Measurements from ENCODE around the gene ENPEP.
"Not testable (repeated sequence)": the region's sequence is repeated elsewhere in the genome, so short reads cannot be mapped to it uniquely, and the experiment has no call there.

ENPEP gene

DNA sequence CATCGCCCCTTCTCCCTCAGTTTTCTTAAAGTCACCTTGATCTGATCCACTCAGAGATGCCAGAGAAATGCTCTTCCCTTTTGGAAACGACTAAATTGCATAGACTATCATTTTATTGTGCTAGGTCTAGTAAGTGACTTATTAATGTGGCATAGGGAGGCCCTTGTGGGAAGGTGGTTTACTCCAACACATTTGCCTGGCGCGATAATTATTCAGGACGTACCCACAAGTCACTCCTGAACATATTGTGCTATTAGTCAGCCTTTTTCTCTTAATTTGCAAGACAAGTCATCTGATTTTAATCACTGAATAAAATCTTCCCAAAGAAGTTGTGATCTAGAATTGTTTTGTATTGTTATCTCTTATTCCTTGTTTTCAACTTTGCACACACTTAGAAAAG is 7.6 kb downstream of the ENPEP start:
- in situ Hi-C loops (cut with HindIII; ENCODE audit: low sequenced_read_pairs), result no loop called here

DNA sequence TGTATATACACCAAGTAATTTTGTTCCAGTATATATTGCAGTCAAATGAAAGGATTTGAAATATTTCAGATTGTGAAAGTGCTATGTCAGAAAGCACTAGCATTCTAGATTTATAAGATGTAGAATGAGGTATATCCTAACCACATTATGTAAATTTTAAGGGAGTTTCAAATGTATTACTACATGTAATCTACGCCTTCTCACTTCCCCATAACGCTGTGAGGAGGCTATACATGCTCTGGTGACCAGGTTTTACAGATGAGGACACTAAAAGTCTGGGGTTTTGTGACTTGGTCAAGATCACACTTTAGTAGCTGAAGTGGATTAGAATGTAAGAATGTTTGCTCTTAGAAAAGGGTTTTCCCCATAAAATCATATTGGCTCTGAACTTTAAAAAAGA is 8.1 kb downstream of the ENPEP start:
- in situ Hi-C loops (cut with HindIII; ENCODE audit: low sequenced_read_pairs), result no loop called here

DNA sequence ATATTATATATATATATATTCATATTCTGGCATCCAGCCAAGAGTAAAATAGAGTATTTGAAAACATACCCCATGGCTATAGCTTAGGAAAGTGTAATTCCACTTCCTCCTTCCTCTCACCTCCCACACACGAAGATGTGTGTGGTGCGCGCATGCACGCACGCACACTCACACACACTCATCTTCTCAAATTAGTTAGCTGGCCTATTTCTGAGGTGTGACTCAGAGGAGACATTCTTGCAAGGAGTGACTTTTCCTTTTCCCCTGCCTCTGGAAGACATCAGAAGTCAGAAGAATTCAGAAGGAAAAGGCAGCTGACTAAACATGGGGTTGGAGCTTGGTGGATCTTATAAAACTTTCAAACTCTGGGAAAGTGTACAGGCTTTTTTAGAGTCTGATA is 8.8 kb downstream of the ENPEP start:
- in situ Hi-C loops (cut with HindIII; ENCODE audit: low sequenced_read_pairs), result no loop called here

DNA sequence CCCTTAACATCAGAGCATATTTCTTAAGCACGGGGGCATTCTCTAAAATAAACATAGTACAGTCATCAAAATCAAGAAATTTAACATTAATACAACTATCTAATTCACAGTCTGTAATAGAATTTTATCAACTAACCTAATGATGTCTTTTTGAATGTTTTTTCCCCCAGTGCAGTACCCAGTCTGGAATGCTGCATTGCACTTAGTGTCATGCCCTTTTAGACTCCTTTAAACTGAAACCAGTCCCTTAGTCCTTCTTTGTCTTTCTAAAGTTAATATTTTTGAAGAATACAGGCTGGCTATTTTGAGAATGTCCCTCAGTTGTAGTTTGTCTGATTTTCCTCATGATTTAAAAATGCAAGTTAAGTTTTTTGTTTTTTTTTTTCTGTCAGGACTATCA is 9.5 kb downstream of the ENPEP start:
- in situ Hi-C loops (cut with HindIII; ENCODE audit: low sequenced_read_pairs), result no loop called here

DNA sequence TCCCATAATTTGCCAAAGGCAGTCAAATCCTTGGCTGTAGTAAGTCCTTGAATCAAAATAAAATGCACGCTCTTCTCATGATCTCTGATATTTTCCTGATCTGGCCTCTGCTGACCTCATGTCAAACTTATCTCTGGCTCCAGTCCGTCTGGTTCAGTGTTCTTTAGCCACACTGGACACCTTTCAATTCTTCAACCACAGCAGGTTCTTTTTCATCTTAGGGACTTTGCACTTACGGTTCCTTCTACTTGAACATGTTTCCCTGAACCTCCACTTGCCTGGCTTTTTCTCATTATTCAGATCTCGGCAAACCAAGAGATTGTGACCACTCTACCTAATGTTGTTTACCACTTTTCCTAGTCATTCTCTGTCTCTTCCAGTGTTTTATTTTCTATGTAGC is 10.3 kb downstream of the ENPEP start:
- in situ Hi-C loops (cut with HindIII; ENCODE audit: low sequenced_read_pairs), result no loop called here

DNA sequence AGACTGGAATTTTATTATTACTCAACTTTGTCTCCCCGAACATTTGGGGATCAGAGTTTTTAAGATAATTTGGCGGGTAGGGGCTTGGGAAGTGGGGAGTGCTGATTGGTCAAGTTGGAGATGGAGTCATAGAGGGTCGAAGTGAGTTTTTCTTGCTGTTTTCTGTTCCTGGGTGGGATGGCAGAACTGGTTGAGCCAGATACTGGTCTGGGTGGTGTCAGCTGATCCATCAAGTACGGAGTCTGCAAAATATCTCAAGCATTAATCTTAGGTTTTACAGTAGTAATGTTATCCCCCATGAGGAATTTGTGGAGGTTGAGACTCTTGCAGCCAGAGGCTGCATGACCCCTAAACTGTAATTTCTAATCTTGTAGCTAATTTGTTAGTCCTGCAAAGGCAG is 10.9 kb downstream of the ENPEP start:
- in situ Hi-C loops (cut with HindIII; ENCODE audit: low sequenced_read_pairs), result not testable (repeated sequence)

GRCh38 chr4:110487873-110488272 is 11.9 kb downstream of the ENPEP start:
- in situ Hi-C loops (cut with HindIII; ENCODE audit: low sequenced_read_pairs), result no loop called here

DNA sequence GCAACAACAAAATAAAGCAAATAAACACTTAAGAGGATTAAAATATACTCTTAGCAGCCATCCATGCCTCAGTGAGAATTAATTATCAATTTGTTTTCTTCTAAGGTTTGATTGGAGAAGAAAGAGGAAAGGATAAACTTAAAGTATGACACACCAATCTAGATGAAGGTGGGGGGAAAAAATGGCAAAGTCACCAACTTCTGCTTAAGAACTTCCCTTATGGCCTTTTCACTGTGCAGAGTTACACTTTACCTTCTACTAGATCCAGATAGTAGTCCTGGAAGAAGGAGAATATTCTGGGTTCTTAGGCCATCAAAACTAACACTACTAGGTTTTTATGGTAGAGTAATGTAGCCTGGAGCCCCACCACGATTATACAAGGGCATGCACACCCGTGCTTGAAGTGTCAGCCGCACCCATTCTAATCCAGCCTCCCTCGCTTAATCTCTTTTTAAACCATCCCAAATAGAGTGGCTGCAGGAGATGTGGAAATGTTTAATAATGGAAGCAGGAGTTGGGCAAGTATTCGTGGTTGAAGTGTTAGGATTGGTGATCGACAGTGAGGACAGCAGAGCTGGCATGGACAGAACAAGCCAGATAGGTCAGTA is 14.1 kb downstream of the ENPEP start:
- in situ Hi-C loops (cut with HindIII; ENCODE audit: low sequenced_read_pairs), result no loop called here

DNA sequence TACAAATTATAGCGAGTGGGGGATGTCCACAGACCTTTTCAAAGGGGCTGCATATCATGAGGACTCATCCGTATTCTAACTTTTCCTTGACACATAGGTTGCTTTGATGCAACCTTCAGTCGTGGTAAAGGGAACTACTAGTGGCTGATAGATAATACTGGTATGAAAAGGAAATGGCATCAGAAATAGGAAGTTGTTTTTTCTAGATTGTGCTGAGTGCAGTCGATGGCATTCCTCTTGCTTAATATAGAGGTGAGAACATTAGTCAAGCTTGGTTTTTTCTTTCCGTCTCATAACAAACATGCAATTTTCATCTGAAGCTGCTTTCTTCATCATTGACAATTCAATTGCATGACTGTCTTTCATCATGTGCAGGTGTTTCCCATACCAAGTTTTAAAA is 16.6 kb downstream of the ENPEP start:
- in situ Hi-C loops (cut with HindIII; ENCODE audit: low sequenced_read_pairs), result no loop called here

GRCh38 chr4:110493520-110493919 is 17.6 kb downstream of the ENPEP start:
- in situ Hi-C loops (cut with HindIII; ENCODE audit: low sequenced_read_pairs), result no loop called here

- in situ Hi-C loops (cut with HindIII; ENCODE audit: low sequenced_read_pairs), result no loop called here
Observed at GRCh38 chr4:110498420-110498819, 22.5 kb downstream of the ENPEP start.

- in situ Hi-C loops (cut with HindIII; ENCODE audit: low sequenced_read_pairs), result no loop called here
Observed at GRCh38 chr4:110499126-110499525, 23.2 kb downstream of the ENPEP start.

- in situ Hi-C loops (cut with HindIII; ENCODE audit: low sequenced_read_pairs), result loop anchor here (25.0 kb wide), 1 partner anchor 165 kb away; no protein-coding TSS in a partner anchor
Observed at GRCh38 chr4:110501826-110502225, 25.9 kb downstream of the ENPEP start.

GRCh38 chr4:110503270-110504083 is 27.5 kb downstream of the ENPEP start:
- in situ Hi-C loops (cut with HindIII; ENCODE audit: low sequenced_read_pairs), result loop anchor here (25.0 kb wide), 1 partner anchor 166 kb away; no protein-coding TSS in a partner anchor

DNA sequence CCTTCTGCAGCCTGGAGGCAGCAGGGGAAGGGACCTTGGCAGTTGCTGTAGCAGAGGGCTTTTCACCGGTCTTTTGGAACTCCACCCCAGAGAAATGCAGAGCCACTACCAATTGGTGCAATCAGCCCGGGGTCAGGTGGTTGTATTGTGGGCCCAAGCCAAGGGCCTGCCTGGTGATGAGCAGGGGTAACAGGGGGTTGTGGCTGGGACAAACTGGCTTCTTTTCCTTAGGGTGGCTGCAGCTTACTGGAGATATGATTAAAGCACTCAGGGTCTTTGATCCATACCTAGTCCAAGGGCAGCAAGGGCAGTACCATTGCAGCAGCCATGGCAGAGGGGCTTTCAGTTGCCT is 28.1 kb downstream of the ENPEP start:
- in situ Hi-C loops (cut with HindIII; ENCODE audit: low sequenced_read_pairs), result loop anchor here (25.0 kb wide), 1 partner anchor 167 kb away; no protein-coding TSS in a partner anchor

DNA sequence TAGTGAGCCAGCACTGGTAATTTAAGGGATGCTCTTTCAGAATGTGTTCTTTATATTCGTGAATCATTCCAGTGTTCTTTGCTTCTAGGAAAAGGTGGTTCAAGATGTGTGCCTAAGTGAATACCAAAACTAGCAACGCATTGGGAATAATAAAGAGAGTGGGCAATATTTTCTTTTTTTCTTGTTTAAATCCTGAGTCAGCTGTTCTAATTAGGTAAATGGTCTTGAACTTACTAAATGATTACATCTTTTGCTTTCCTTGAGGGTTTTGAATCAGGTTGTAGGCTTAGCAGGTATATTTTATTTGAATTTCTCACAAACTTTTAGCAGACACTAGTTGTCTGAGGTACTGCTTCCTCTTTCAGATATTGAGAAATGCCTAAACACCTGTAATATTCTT is 29.5 kb downstream of the ENPEP start:
- in situ Hi-C loops (cut with HindIII; ENCODE audit: low sequenced_read_pairs), result loop anchor here (25.0 kb wide), 1 partner anchor 168 kb away; no protein-coding TSS in a partner anchor

GRCh38 chr4:110508827-110509710 is 33.1 kb downstream of the ENPEP start:
- in situ Hi-C loops (cut with HindIII; ENCODE audit: low sequenced_read_pairs), result loop anchor here (25.0 kb wide), 1 partner anchor 172 kb away; no protein-coding TSS in a partner anchor

DNA sequence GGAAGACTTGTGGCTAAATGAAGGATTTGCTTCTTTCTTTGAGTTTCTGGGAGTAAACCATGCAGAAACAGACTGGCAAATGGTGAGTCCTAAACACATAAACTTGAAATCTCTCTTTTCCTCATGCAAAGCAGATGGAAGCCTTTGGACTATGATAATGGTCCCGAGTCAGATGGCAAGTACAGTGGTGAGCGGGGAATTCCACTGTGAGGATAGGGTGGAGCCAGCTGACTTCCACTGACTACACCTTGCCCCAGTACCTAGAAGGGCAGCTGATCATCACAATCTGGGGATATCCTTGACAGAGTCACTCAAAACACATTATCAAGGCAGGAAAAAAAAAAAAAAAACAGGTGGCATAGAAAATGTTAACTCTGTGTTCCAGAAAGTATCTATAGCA is 34.3 kb downstream of the ENPEP start:
- in situ Hi-C loops (cut with HindIII; ENCODE audit: low sequenced_read_pairs), result loop anchor here (25.0 kb wide), 1 partner anchor 173 kb away; no protein-coding TSS in a partner anchor

DNA sequence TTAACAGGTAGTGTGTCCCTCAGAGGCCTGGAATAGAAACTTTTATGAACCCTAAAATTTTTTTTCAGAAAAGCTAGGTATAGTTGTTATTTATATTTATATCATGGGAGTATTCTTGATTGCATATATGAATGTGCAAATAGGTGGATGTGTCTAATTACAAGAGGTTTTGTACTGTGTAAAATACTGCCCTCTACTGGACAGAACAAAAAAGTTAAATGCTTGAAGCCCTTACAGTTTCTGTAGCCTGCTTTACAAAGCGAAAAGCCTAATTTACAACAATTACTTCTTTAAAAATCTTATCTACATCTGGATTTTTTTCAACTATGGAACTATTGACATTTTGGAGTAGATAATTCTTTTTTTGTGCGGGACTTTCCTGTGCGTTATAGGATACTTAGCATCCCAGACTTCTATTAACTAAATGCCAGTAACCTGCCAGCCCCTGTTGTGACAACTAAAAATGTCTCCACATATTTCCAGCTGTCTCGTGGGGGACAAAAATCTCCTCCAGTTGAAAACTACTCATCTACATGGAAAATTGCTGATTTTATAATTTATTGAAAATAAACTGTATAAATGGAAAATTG is 35.1 kb downstream of the ENPEP start:
- in situ Hi-C loops (cut with HindIII; ENCODE audit: low sequenced_read_pairs), result loop anchor here (25.0 kb wide), 1 partner anchor 174 kb away; no protein-coding TSS in a partner anchor

DNA sequence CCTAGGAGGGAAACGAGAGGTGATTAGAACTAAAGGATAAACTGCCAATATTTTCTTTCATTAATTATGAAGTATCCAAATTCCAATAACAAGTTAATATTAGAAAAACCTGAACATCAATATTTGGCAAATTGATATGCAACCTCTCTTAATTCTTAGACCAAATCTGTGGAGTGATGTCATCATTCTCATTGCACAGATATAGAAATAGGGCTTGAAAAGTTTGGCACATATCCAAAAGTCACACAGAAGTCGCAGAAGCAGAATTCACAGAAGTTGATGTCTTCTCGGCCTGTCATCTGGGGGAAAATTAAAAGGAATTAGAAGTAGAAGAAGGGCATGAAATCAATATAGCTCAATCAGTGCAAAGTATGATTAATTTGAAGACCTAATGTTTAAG is 36.9 kb downstream of the ENPEP start:
- in situ Hi-C loops (cut with HindIII; ENCODE audit: low sequenced_read_pairs), result loop anchor here (25.0 kb wide), 1 partner anchor 176 kb away; no protein-coding TSS in a partner anchor
